Measurements from ENCODE around the gene DMGDH. TPM values are rescaled to one million over a fixed set of nuclear protein-coding genes. Genes with fewer than 3 reads are reported as not detected.

Gene DMGDH
- 1 to 10 TPM in 2 of 5 donors, under 1 TPM in 3; 0.43 to 2.7 (median 0.70) TPM for total RNA-seq
- 0.46 TPM for total RNA-seq (2013)
- total RNA-seq: 0.13 to 1.8 (median 0.60) reads per million in 29 experiments

DNA sequence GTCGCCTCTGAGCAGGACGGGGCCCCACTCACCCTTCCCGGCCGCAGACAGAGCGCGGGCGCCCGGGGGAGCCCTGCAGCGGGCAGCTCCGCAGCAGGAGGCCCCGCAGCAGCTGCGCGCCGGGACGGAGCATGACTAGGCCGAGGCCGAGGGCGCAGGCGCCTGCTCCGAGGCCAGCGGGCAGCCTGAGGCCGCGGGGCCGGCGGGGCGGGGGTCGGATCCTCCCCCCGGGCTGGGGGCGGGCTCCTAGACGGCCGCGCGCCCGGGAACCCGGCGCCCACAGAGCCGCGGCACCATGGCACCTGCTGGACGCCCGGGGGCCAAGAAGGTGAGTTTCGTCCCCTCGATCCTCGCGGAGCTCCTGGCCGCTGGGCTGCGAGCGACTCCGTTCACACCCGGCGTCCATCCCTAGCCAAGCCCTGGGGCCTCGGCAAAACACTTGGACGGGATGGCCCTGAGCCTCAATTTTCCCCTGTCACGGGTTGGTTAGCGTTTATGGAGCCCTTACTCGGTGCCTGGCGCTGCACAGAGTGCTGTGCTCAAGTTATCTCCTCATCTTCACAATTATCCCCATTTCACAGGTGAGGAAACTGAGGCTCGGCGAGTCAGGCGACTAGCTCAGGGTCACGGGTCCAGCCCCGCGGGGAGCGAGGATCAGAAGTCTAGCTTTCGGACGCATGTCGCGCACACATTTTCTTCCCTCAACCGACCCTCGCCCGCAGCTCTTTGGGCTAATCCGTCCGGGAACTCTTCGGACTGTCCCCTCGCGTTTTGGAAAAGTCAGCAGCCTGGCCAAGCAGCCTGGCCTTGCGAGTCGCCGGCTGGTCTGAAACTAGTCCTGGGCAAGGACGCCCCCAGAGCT is at the start of gene DMGDH, which contains the start of gene BHMT2:
Gene DMGDH, minus strand, starts transcription at position 187 of the 862 bp plus-strand sequence. Its CDS starts 54 bp downstream, at position 133.
Gene BHMT2, plus strand, starts transcription at position 280 of the 862 bp plus-strand sequence. Its CDS starts 16 bp downstream, at position 296.
- no peaks in the 10 kb centered on the region for H3K9me3 ChIP-seq
- Mint-ChIP-seq H3K9me3 (no peaks in the 10 kb centered on the region), H3K4me1 (peaks cover 0 to 2% (median 2%) of the 10 kb centered on the region in 3 donors), H3K27me3 (peaks cover 43 to 46% of the 10 kb centered on the region in 2 donors), H3K4me3 (no peak within 1 kb of the TSS), H3K36me3 (no peaks in the 10 kb centered on the region), H3K27ac (no peak within 1 kb of the TSS)
- CTCF ChIA-PET: interaction anchor here in 1 of 2 donors (0.6 kb wide), 1 partner anchor 539 kb away, joined by 7 read pairs; no protein-coding TSS in a partner anchor
- ATAC-seq (replicated peaks in 1 of 4): no peak
- no peak for DNase-seq
- 36% methylated on average over 75 of the region's 79 CpGs for WGBS (ENCODE audit: insufficient coverage)
- no peaks in the 10 kb centered on the region for H3K36me3 ChIP-seq (ENCODE audit: control insufficient read depth in 2 of 2, extremely low read depth in 1 of 2, insufficient read depth in 1 of 2, low read length in 1 of 2)
- no peak within 1 kb of the TSS for H3K4me3 ChIP-seq (ENCODE audit: control insufficient read depth in 1 of 2, extremely low read depth in 1 of 2, low read length in 1 of 2)
- H3K4me1 ChIP-seq (ENCODE audit: control insufficient read depth in 1 of 2, extremely low read depth in 1 of 2, insufficient read depth in 2 of 2, low read length in 2 of 2): no peaks in the 10 kb centered on the region
- POLR2A ChIA-PET: no interaction called here
- H3K27me3 ChIP-seq (replicated peaks in 1 of 2; ENCODE audit: control insufficient read depth in 2 of 2, extremely low read depth in 1 of 2, insufficient read depth in 2 of 2, low read length in 1 of 2): peaks cover 3 to 15% of the 10 kb centered on the region in 2 experiments
- no peak within 1 kb of the TSS for H3K27ac ChIP-seq (ENCODE audit: low read length)

DNA sequence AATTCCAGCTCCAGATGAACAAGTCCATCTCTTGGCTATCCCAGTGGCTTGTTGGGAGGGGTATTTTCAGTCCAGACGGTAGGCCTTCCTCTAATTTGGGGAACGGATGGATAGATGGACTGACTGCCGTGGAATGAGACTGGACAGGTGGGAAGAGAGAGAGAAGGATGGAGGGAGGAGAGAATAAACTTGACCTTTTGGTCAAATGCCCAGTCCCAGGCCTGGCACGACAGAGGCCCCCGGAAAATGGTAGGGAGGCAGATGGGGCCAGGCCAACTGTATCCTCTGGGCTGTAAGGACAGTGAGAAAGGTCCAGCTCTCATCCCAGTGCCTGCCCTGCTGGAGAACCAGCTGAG is 43.2 kb upstream of the DMGDH start:
- no peak overlapping the region for H3K27ac ChIP-seq (ENCODE audit: low read length)
- POLR2A ChIA-PET: interaction anchor here in 1 of 2 donors (0.5 kb wide), 1 partner anchor 20 kb away, joined by 8 read pairs; no protein-coding TSS in a partner anchor
- no peaks in the 10 kb centered on the region for H3K4me1 ChIP-seq (ENCODE audit: control insufficient read depth in 1 of 2, extremely low read depth in 1 of 2, insufficient read depth in 2 of 2, low read length in 2 of 2)
- ATAC-seq (replicated peaks in 1 of 4) (no peak), DNase-seq (no peak)
- WGBS (ENCODE audit: insufficient coverage): 86% methylated on average over 5 of the region's 5 CpGs
- no peaks in the 10 kb centered on the region for H3K36me3 ChIP-seq (ENCODE audit: control insufficient read depth in 2 of 2, extremely low read depth in 1 of 2, insufficient read depth in 1 of 2, low read length in 1 of 2)
- H3K27ac Mint-ChIP-seq: no peak overlapping the region
- no peak overlapping the region for H3K4me3 Mint-ChIP-seq
- H3K4me3 ChIP-seq (ENCODE audit: control insufficient read depth in 1 of 2, extremely low read depth in 1 of 2, low read length in 1 of 2): no peak overlapping the region
- no peaks in the 10 kb centered on the region for H3K36me3 Mint-ChIP-seq
- peaks cover 7 to 25% of the 10 kb centered on the region in 2 experiments for H3K27me3 ChIP-seq (replicated peaks in 1 of 2; ENCODE audit: control insufficient read depth in 2 of 2, extremely low read depth in 1 of 2, insufficient read depth in 2 of 2, low read length in 1 of 2)
- H3K9me3 ChIP-seq: no peaks in the 10 kb centered on the region
- CTCF ChIA-PET: no interaction called here
- peaks cover 41 to 49% of the 10 kb centered on the region in 2 donors for H3K27me3 Mint-ChIP-seq
- no peaks in the 10 kb centered on the region for H3K9me3 Mint-ChIP-seq
- H3K4me1 Mint-ChIP-seq: peaks cover 0 to 3% (median 0%) of the 10 kb centered on the region in 3 donors

DNA sequence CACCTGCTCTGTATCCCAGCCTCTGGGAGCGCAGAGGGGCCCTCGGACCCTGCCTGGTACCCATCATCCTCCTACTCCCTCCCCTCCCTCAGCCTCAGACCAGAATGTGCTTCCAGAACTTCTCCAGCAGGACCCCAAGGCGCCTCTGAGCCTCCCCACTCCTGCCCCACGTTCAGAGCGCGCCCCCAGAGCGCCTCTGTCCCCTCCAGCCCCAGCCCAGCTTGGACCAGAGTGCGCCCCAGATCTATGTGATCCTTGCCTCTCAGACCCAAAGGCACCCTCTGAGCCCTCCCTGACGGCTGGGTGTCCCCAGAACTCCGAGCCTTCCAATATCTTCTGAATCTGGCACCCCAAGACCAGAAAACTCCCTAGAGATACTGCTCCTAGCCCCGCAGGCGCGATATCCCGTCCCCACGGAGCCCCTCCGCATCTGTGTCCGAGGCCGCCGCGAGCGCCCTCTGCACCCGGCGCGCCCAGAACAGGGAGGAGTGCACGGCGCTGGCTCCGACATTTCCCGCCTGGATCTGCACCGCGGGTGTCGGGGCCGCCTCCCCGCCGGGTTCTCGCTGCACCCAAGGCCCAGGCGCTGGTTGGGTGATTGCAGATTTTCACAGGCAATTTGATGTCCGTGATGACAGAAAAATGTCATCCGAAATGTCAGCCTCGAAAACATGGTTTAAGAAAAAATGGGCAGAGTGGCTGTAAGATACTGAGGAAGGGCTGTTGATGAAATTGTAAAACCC is 42.7 kb upstream of the DMGDH start:
- H3K36me3 Mint-ChIP-seq: no peaks in the 10 kb centered on the region
- peaks cover 0 to 3% (median 0%) of the 10 kb centered on the region in 3 donors for H3K4me1 Mint-ChIP-seq
- no peak for DNase-seq
- ChIA-PET CTCF (no interaction called here), POLR2A (no interaction called here)
- no peak for ATAC-seq (replicated peaks in 1 of 4)
- H3K27me3 Mint-ChIP-seq: peaks cover 44 to 50% of the 10 kb centered on the region in 2 donors
- H3K9me3 ChIP-seq: no peaks in the 10 kb centered on the region
- H3K9me3 Mint-ChIP-seq: no peaks in the 10 kb centered on the region
- 17% methylated on average over 39 of the region's 39 CpGs for WGBS (ENCODE audit: insufficient coverage)
- no peak overlapping the region for H3K27ac Mint-ChIP-seq
- no peak overlapping the region for H3K4me3 Mint-ChIP-seq
- H3K4me1 ChIP-seq (ENCODE audit: control insufficient read depth in 1 of 2, extremely low read depth in 1 of 2, insufficient read depth in 2 of 2, low read length in 2 of 2): no peaks in the 10 kb centered on the region
- peaks cover 7 to 25% of the 10 kb centered on the region in 2 experiments for H3K27me3 ChIP-seq (replicated peaks in 1 of 2; ENCODE audit: control insufficient read depth in 2 of 2, extremely low read depth in 1 of 2, insufficient read depth in 2 of 2, low read length in 1 of 2)
- H3K4me3 ChIP-seq (ENCODE audit: control insufficient read depth in 1 of 2, extremely low read depth in 1 of 2, low read length in 1 of 2): no peak overlapping the region
- no peak overlapping the region for H3K27ac ChIP-seq (ENCODE audit: low read length)
- H3K36me3 ChIP-seq (ENCODE audit: control insufficient read depth in 2 of 2, extremely low read depth in 1 of 2, insufficient read depth in 1 of 2, low read length in 1 of 2): no peaks in the 10 kb centered on the region

DNA sequence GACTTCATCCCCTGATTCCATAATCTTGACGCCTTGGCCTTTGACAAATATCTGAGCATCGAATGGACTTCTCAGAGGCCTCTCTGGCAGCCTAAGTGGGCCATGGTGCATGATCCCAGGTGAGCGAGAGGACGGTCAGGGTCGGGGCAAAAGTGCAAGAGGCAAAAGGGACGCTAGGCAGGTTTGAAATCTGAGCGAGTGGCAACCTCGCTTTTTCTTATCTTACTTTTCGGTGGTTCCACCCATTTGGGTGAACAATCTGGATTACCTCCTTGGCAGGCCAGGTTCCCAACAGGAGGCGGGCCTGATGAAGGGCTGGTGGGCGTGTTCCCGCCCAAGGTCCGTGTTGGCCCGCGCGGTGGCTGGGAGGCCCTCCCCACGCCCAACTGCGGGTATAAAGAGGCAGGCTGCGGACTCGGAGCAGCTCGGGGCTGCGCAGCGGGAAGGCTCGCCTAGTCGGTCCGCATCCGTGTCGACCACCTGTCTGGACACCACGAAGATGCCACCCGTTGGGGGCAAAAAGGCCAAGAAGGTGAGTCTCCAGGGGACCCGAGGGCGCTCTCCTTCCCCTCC is 42.0 kb upstream of the DMGDH start, which contains the start of gene BHMT:
Gene BHMT, plus strand, starts transcription at position 423 of the 573 bp plus-strand sequence. Its CDS starts 77 bp downstream, at position 500.
- WGBS (ENCODE audit: insufficient coverage): 40% methylated on average over 32 of the region's 32 CpGs
- no peak for ATAC-seq (replicated peaks in 1 of 4)
- Mint-ChIP-seq H3K27ac (no peak within 1 kb of the TSS), H3K9me3 (no peaks in the 10 kb centered on the region), H3K36me3 (no peaks in the 10 kb centered on the region), H3K27me3 (peaks cover 47 to 55% of the 10 kb centered on the region in 2 donors), H3K4me3 (no peak within 1 kb of the TSS), H3K4me1 (peaks cover 0 to 3% (median 0%) of the 10 kb centered on the region in 3 donors)
- Histone ChIP-seq H3K27me3 (replicated peaks in 1 of 2; ENCODE audit: control insufficient read depth in 2 of 2, extremely low read depth in 1 of 2, insufficient read depth in 2 of 2, low read length in 1 of 2) (peaks cover 7 to 29% of the 10 kb centered on the region in 2 experiments), H3K36me3 (ENCODE audit: control insufficient read depth in 2 of 2, extremely low read depth in 1 of 2, insufficient read depth in 1 of 2, low read length in 1 of 2) (no peaks in the 10 kb centered on the region), H3K4me3 (ENCODE audit: control insufficient read depth in 1 of 2, extremely low read depth in 1 of 2, low read length in 1 of 2) (no peak within 1 kb of the TSS), H3K4me1 (ENCODE audit: control insufficient read depth in 1 of 2, extremely low read depth in 1 of 2, insufficient read depth in 2 of 2, low read length in 2 of 2) (no peaks in the 10 kb centered on the region), H3K27ac (ENCODE audit: low read length) (no peak within 1 kb of the TSS), H3K9me3 (no peaks in the 10 kb centered on the region)
- ChIA-PET CTCF (no interaction called here), POLR2A (no interaction called here)
- DNase-seq: no peak

DNA sequence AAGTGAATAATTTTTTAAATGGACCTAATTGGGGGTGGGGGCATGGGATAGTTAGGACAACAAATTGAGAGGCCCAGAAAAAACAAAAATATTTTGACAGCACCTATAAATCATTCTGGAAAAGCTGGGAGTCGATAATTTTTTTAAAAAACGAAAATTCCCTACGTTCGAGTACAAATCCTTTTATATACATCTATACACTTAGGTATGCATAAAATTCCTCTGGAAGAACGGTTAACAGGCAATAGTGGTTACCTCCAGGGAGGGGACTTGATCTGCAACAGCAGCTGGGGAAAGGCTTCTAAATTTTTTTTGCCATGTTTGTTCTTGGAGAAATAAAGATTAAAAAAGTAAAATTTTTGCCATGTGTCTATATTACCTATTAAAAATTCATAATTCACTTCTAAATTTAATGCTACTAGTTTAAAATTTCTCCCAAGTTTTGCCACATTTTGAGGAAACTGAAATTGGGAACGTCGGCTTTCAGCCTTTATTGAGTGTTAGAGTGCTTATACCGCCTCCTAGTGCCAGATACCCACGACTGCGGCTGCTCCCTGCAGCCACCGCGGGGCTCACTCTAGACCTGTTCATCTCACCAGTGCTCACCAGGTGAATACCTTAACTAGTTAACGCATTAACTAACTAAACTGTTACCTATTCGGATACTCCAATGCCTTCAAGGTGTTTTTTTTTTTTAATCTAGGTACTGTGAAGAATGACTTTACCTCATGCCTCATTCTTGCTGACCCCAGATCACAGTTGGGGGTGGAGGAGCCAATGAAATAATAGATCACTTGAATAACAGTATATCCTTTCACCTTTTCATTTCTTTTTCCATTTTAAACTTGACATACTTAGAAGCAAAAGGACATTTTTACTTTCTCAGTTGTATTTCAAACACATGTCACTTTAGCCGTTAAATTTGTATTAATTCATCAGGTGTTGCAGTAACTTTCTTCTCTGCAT is 40.3 kb upstream of the DMGDH start:
- Histone ChIP-seq H3K4me1 (ENCODE audit: control insufficient read depth in 1 of 2, extremely low read depth in 1 of 2, insufficient read depth in 2 of 2, low read length in 2 of 2) (no peaks in the 10 kb centered on the region), H3K4me3 (ENCODE audit: control insufficient read depth in 1 of 2, extremely low read depth in 1 of 2, low read length in 1 of 2) (no peak overlapping the region), H3K27me3 (replicated peaks in 1 of 2; ENCODE audit: control insufficient read depth in 2 of 2, extremely low read depth in 1 of 2, insufficient read depth in 2 of 2, low read length in 1 of 2) (peaks cover 7 to 29% of the 10 kb centered on the region in 2 experiments), H3K36me3 (ENCODE audit: control insufficient read depth in 2 of 2, extremely low read depth in 1 of 2, insufficient read depth in 1 of 2, low read length in 1 of 2) (no peaks in the 10 kb centered on the region), H3K9me3 (no peaks in the 10 kb centered on the region), H3K27ac (ENCODE audit: low read length) (no peak overlapping the region)
- CTCF ChIA-PET: no interaction called here
- H3K4me1 Mint-ChIP-seq: peaks cover 0 to 3% (median 0%) of the 10 kb centered on the region in 3 donors
- no peaks in the 10 kb centered on the region for H3K36me3 Mint-ChIP-seq
- no peaks in the 10 kb centered on the region for H3K9me3 Mint-ChIP-seq
- POLR2A ChIA-PET: no interaction called here
- peak overlapping the region in 1 of 2 donors; percentile 27 for H3K27ac Mint-ChIP-seq
- DNase-seq: peak in 23 of 35 experiments; percentile 3 to 50 (median 9)
- peaks cover 52 to 61% of the 10 kb centered on the region in 2 donors for H3K27me3 Mint-ChIP-seq
- peak in 3 of 4 experiments; percentile 49 to 62 (median 54) for ATAC-seq (replicated peaks in 1 of 4)
- H3K4me3 Mint-ChIP-seq: no peak overlapping the region
- no CpG with 5 or more reads among the region's 15 CpGs for WGBS (ENCODE audit: insufficient coverage)
